ENCODE measurements around the gene BCL11A.
A peak's percentile ranks its signal among the peaks of the same experiment; 100 is the strongest.

The BCL11A gene

GRCh38 chr2:60461421-60462108, 91.9 kb downstream of the BCL11A start:
- ATAC-seq (no peak), DNase-seq (no peak)

DNA sequence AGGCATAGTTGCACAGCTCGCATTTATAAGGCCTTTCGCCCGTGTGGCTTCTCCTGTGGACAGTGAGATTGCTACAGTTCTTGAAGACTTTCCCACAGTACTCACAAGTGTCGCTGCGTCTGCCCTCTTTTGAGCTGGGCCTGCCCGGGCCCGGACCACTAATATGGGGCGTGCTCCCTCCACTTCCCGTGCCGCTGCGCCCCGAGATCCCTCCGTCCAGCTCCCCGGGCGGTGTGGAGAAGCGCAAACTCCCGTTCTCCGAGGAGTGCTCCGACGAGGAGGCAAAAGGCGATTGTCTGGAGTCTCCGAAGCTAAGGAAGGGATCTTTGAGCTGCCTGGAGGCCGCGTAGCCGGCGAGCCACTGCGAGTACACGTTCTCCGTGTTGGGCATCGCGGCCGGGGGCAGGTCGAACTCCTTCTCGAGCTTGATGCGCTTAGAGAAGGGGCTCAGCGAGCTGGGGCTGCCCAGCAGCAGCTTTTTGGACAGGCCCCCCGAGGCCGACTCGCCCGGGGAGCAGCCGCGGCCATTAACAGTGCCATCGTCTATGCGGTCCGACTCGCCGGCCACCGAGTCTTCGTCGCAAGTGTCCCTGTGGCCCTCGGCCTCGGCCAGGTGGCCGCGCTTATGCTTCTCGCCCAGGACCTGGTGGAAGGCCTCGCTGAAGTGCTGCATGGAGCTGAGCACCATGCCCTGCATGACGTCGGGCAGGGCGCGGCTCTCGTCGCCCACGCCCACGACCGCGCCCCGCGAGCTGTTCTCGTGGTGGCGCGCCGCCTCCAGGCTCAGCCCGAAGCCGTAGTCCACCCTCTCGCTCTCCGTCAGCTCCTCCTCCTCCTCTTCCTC, 92.7 kb downstream of the BCL11A start:
- ATAC-seq = no peak

DNA sequence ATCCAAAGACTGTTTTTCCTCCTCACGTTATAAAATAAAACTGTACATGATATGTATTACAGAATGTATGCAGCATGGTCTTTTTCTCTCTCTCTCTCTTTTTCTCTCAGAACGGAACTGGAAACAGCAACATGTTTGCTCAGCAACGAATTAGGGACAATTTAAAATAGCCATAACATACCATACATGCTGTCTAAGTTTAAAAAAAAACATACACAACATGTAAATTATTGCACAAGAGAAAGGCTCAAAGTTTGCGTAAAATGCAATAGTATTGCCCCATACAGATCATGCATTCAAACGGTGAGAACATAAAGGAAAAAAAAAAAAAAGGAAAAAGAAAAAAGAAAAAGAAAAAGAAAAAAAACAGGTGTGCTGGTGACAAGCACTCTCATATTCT, 93.6 kb downstream of the BCL11A start:
- DNase-seq (no peak), ATAC-seq (no peak)

More for the DNA sequence above, 92.7 kb downstream of the BCL11A start:
- DNase-seq = no peak

- no peak for ATAC-seq
Observed at GRCh38 chr2:60456115-60456770, 97.2 kb downstream of the BCL11A start.

GRCh38 chr2:60453872-60454271, 99.6 kb downstream of the BCL11A start:
- DNase-seq (no peak), ATAC-seq (no peak)

More at GRCh38 chr2:60456115-60456770, 97.2 kb downstream of the BCL11A start:
- no peak for DNase-seq

DNA sequence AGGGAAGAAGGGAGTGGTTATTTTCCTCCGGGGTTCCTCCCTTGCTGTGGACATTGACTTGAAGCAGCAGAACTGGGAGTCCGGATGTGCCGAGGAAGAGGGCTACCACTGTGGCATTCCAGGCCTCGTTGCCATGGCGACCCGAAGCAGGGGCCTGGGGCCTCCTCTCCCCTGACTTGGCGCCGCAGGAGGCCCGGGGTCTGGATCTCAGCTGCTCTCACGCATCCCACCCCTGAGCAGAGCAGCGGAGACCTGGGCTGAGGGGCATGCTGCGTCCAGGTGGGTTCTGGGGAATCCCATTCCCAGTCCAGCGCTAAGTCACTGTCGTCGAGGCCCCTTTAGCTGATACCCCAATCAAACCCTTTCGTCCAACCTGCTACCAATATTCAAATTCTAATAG, 100.2 kb downstream of the BCL11A start:
- DNase-seq (no peak), ATAC-seq (no peak)

DNA sequence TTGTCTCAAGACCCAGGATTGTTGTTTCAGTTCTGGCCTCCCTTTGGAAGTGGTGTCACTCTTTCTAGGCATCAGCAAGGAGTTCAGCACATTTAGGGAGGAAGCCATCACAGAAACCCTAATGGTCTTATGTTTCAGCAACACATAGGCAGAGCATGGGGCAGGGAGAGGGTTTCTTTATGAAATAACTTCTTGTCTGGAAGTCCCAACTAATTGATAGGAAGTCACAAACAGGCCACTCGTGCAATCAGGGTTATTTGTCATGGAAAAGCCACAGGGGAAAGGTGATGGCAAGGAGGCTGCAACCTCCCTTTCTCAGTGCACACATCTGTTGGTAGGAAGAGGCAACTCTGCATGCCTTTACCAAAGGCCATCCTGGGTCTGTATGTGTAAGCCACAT, 103.0 kb downstream of the BCL11A start:
- DNase-seq (no peak), ATAC-seq (no peak)

DNA sequence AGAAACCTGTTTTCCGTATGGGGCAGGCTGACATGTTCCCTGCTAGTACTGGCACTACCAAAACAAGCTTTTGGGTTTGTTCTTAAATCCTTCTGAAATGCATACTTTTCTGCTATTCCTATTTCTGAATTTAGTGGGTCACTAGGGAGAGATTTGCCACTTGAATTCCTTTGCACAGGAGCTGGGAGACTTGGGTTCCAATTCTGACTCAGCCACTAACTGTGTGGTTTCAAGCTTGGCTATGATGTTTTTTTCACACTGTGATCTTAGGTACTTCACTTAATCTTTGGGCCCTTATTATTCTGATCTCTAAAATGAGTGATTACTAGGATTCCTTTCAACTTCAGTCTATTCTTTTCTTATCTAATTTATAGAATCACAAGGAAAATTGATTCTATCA, 105.5 kb downstream of the BCL11A start:
- DNase-seq (no peak), ATAC-seq (no peak)

GRCh38 chr2:60446413-60447267, 106.8 kb downstream of the BCL11A start:
- ATAC-seq = no peak
- no peak for DNase-seq

DNA sequence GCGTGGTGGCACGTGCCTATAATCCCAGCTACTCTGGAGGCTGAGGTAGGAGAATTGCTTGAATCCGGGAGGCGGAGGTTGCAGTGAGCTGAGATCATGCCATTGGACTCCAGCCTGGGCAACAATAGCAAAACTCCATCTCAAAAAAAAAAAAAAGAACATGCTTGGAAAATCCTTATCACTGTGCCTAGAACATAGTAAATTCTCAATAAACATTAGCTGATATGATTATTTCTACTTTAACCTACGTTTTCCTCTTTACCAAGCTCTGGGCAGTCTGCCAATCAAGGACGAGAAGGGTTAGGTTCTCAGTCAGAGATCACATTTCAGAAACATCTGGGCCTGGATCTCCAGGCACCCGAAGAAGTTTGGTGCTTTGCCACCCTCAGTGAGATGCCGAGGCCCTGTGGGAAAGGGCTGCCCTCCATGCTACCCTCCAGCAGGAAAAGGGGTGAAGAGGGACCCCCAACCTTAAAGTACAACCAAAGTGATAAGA, 107.7 kb downstream of the BCL11A start:
- DNase-seq (no peak), ATAC-seq (no peak)

DNA sequence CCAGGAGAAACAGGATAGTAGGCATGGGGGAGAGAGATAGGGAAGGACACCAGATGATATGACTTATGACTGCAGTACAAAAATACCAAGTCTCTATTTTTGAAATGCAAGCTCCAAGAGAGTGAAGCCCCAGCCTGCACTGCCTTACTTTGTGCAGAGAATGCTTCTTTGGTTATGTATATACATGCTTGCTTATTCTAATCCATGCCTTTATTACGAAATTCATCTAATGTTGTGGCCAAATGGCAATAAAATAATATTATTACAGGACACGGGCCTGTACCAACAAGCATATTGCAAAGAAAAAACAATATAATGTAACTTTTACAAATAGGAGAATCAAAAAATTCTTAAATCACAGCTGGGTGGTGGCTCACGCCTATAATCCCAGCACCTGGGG, 110.8 kb downstream of the BCL11A start:
- DNase-seq = no peak
- ATAC-seq = no peak

- DNase-seq (no peak), ATAC-seq (no peak)
Observed at GRCh38 chr2:60441800-60442199, 111.7 kb downstream of the BCL11A start.

DNA sequence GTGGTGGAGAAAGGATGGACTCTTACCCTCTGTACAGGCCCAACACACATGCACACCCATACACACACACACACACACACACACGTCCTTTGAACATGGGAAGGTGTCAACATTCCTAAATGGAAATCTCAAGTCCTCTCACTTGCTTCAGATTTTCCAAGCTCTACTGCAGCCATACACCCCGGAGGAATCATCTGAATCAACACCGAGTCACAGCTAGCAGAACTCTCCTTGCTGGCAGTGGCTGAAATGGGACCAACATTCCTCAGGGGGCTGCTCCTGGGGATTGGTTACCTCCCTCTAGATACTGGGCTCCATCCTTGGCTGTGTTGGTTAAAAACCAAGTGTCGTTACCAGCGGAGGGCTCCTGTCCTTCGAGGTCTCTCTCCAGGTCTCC, 112.7 kb downstream of the BCL11A start:
- DNase-seq (no peak), ATAC-seq (no peak)

- ATAC-seq (no peak), DNase-seq (no peak)
Observed at GRCh38 chr2:60440079-60440766, 113.2 kb downstream of the BCL11A start.

GRCh38 chr2:60439219-60439974, 114.1 kb downstream of the BCL11A start:
- peak; percentile 72 for ATAC-seq

DNA sequence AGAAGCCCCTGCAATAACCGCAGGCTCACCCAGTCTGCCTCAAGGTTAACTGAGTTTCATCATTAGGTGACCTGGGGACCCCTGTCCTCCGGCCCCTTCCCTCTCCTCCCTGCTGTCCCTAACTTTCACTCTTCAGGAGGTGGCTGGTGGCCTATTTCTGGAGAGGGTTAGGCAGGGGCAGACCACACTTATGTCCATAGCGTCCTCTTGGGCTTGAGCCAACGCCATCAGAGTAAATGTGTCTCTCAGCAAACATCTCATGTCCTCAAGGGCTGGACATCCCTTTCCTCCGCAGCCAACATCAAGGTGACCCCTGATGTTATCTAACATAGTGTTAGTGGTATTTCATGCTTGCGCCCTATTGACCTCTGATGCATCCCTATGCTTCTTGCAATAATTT, 114.8 kb downstream of the BCL11A start:
- no peak for ATAC-seq
- DNase-seq = no peak

More at GRCh38 chr2:60439219-60439974, 114.1 kb downstream of the BCL11A start:
- DNase-seq = peak; percentile 29

DNA sequence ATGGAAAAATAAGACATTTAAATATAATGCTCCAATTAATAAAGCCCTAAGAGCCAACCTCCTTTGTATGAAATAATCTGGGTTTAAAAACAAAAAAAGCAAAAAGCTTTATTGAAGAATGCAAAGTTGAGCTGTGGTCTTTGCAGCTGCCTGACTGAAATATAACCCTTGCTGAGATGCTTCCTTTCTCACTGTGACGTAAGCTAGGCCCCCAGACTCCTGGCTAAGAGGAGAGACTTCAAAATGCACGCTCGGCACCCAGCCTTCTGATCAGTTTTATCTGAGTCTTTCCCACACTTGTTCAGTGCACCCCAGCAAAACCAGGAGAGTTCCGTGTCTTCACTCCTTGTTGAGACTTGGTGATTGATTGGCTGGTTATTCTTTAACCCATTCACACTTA, 115.3 kb downstream of the BCL11A start:
- no peak for ATAC-seq
- no peak for DNase-seq

DNA sequence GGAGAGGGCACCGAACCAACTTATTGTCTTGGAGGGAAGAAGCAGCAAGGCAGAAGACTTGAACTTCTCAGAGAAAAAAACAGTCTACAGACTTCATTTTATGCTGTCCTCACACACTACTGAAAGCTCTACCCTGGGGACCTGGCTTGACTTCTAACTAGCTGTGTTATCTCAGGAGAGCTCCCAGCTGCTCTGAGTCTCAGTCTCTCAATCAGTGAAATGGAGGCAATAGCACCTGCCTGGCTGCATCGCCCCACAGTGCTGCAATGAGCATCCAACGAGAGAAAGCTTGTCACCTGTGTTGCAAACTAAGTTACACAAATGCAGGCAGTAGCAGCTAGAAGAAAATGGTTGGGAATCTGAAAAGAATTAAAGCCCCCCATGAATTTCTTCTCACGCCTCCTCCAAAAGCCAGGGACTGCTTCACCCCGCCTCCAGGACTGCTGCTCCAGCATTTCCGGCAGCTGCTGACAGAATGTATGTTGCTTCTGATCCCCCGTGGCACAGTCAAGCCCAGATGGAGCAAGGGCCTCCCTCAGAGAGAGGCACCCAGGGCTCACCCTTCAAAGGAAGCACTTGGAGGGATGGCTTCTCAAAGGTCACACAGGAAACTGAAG, 116.3 kb downstream of the BCL11A start:
- no peak for ATAC-seq
- no peak for DNase-seq

GRCh38 chr2:60433018-60433596, 120.3 kb downstream of the BCL11A start:
- DNase-seq = no peak
- no peak for ATAC-seq

Measured in stimulated activated naive CD8-positive, alpha-beta T cell treated with anti-CD3 and anti-CD28 coated beads, Interleukin-15, Interleukin-2, amounts not matched to agents 100 U/mL and 50 U/mL, for 24 hours (primary cell).